Pancreas (tissue), 10 donors: ENCODE data around the gene MBOAT2. TPM values are rescaled to one million over a fixed set of nuclear protein-coding genes. Genes with fewer than 3 reads are reported as not detected.

Source experiments
- ATAC-seq, 4 donors: fragments of 200-7000 bp; cut with Tn5 transposase; one replicate each; pipeline versions ENCODE4 v1.8.0 to v1.9.1; 2020; ENCODE audit warnings: mild to moderate bottlenecking in 4 of 4, moderate library complexity in 4 of 4
- DNase-seq, 6 donors: peaks; one replicate each; pipeline ENCODE4 v3.0.0-alpha.2; 2020
- FAIRE-seq: peaks from 2 replicates; lab custom pipeline; 2012; peaks lifted over from hg19 to GRCh38; lab: Jason Lieb, UNC
- H3K27ac ChIP-seq, 4 donors: fragments of 200-600 bp; sonication (generic); 1 replicate in 3 of 4; 2 replicates in 1 of 4; pipeline versions ENCODE4 v1.5.0 to v1.8.0; 2020
- H3K27me3 ChIP-seq, 4 donors: fragments of 200-600 bp; one replicate each; pipeline ENCODE4 v1.8.0; 2021
- H3K36me3 ChIP-seq, 3 donors: fragments of 200-600 bp; sonication (generic) in 1 of 3; one replicate each; pipeline versions ENCODE4 v1.5.0 to v1.8.0; 2020 to 2021
- H3K4me1 ChIP-seq, 3 donors: fragments of 200-600 bp; one replicate each; pipeline ENCODE4 v1.8.0; 2021
- H3K4me3 ChIP-seq, 4 donors: fragments of 200-600 bp; sonication (generic) in 2 of 4; one replicate each; pipeline versions ENCODE4 v1.5.0 to v1.8.0; 2020 to 2021
- H3K9me3 ChIP-seq, 4 donors: fragments of 200-600 bp; one replicate each; pipeline ENCODE4 v1.8.0; 2021
- CTCF ChIP-seq, 4 donors: fragments of 200-600 bp; sonication (generic) in 3 of 4; IDR thresholded peaks; one replicate each; pipeline versions ENCODE4 v1.5.0 to v1.8.0; 2021; ENCODE audit warnings: antibody characterized with exemption in 4 of 4
- WGBS, 2 donors: extraction: QIAGEN DNeasy Blood & Tissue Kit; methylation state at CpG; one replicate each; pipeline ENCODE4 v1.1.7; 2013; 5-methylcytosine and 5-hydroxymethylcytosine counted together
- intact Hi-C, 3 donors: fragments of 100-400 bp; cut with DNase I; formaldehyde crosslinking; loops; one replicate each; pipeline versions ENCODE4 v1.11.1 to v1.14.2; 2022
- polyA plus RNA-seq, 2 donors: library from polyadenylated mRNA; stranded (reverse); fragments of 200-250 nt; gene quantifications; one replicate each; pipeline ENCODE4 v1.2.3, GENCODE V29; 2013
- total RNA-seq, 6 donors: library from RNA; stranded (reverse); fragmentation: NEBNext Ultra II Directional in 4 of 6; extraction: Animal tissue kit (Norgen Biotek cat#: 25700) in 4 of 6; gene quantifications; one replicate each; pipeline versions ENCODE4 v1.2.1 to v1.2.4, GENCODE V29; 2021 to 2023
- donor health status: healthy with polysubstance abuse.
- donor health status: DM: no; HTN: no; CAD: no; lungs with moderate emphysema.
- donor health status: DM: no; HTN: no; CAD: no.
- donor health status: control.
- donor health status: control.
- donor health status: Bipolar disorder and iron deficiency.
- donor health status: DM: yes; HTN: yes; CAD: no.
- donor health status: DM: no; HTN: no; CAD: no.
- donor health status: DM: no; HTN: no; CAD: no.
- donor health status: DM: yes; HTN: yes; CAD: no.

The MBOAT2 gene
- total and polyA plus RNA-seq, 8 donors = 1.2 to 5.7 (median 2.5) TPM

DNA sequence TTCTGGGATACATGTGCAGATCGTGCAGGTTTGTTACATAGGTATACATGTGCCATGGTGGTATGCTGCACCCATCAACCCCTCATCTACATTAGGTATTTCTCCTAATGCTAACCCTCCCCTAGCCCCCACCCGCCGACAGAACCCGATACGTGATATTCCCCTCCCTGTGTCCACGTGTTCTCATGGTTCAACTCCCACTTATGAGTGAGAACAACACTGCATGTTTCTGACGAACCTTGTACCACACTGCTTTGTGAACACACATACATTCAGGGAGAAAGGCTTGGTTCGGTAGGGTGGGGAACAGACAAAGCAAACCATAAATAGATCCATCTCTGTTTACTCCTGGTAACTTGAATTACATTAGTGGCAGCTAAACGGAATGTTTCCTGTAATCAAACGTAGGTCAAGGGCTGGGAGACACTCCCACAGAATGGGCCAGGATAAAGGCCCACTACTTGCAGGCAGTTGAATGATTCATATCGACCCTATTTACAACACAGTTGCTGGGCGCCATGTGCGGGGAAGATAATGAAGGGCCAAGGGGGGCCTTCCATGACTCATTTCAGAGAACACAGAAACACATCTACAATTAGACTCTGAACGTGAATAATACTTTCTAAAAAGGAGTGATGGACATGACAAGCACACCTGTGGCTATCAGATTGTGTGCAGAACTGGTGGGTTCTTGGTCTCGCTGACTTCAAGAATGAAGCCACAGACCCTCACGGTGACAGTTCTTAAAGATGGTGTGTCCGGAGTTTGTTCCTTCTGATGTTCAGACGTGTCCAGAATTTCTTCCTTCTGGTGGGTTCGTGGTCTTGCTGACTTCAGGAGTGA, 109.3 kb downstream of the MBOAT2 start:
- no peak for TF ChIP-seq CTCF (IDR thresholded peaks at IDR 0.05)
- no peak for ATAC-seq
- no peaks in the 10 kb centered on the region for H3K27me3 ChIP-seq
- intact Hi-C loops = no loop called here
- no peak overlapping the region for H3K4me3 ChIP-seq
- 83 to 86% methylated on average over 19 of the region's 19 CpGs for WGBS, 2 donors
- H3K27ac ChIP-seq = no peak overlapping the region
- no peaks in the 10 kb centered on the region for H3K36me3 ChIP-seq
- H3K4me1 ChIP-seq = no peaks in the 10 kb centered on the region
- no peak for FAIRE-seq
- no peaks in the 10 kb centered on the region for H3K9me3 ChIP-seq
- DNase-seq = no peak

DNA sequence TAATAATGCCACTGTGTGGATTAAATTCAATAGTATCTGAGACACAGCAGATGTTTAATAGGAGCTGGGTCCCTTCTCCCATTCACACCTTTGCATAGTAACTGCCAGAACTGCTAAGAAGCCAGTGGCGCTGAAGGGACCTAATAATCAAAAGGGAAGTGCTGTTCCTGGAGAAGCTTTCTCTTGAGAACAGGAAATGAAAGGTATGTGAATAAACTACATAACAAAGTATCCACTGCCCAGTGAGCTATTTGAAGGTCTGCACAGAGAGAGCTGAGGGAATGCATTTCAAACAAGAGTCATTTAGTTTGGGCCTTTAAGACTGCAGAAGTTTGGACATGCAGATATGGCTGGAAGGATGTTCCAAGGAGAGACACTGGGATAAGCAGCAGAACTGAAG, 110.0 kb downstream of the MBOAT2 start:
- H3K27ac ChIP-seq = no peak overlapping the region
- no peaks in the 10 kb centered on the region for H3K9me3 ChIP-seq
- no peaks in the 10 kb centered on the region for H3K4me1 ChIP-seq
- WGBS, 2 donors = 76 to 81% methylated on average over 1 of the region's 1 CpG
- no peak for DNase-seq
- ATAC-seq = no peak
- FAIRE-seq = no peak
- TF ChIP-seq CTCF (IDR thresholded peaks at IDR 0.05) = no peak
- H3K36me3 ChIP-seq = no peaks in the 10 kb centered on the region
- intact Hi-C loops = no loop called here
- H3K4me3 ChIP-seq = no peak overlapping the region
- no peaks in the 10 kb centered on the region for H3K27me3 ChIP-seq

GRCh38 chr2:8892111-8892510, 111.4 kb downstream of the MBOAT2 start:
- ATAC-seq (peak in 3 of 4 donors; percentile 24 to 89 (median 85)), FAIRE-seq (no peak), DNase-seq (no peak)
- whole genome bisulfite sequencing, 2 donors = 63 to 77% methylated on average over 2 of the region's 2 CpGs
- Histone ChIP-seq H3K4me1 (no peaks in the 10 kb centered on the region), H3K4me3 (no peak overlapping the region), H3K36me3 (no peaks in the 10 kb centered on the region), H3K9me3 (no peaks in the 10 kb centered on the region), H3K27me3 (no peaks in the 10 kb centered on the region), H3K27ac (no peak overlapping the region)
- no peak for TF ChIP-seq CTCF (IDR thresholded peaks at IDR 0.05)
- intact Hi-C loops = no loop called here

- FAIRE-seq (no peak), ATAC-seq (no peak)
These were observed 113.5 kb downstream of the MBOAT2 start for GRCh38 chr2:8889978-8890377.

More at GRCh38 chr2:8889978-8890377, 113.5 kb downstream of the MBOAT2 start:
- no peaks in the 10 kb centered on the region for H3K36me3 ChIP-seq
- intact Hi-C loops = no loop called here
- H3K27ac ChIP-seq = no peak overlapping the region
- no peaks in the 10 kb centered on the region for H3K27me3 ChIP-seq
- no peaks in the 10 kb centered on the region for H3K4me1 ChIP-seq
- H3K4me3 ChIP-seq = no peak overlapping the region
- no peak for DNase-seq
- no peak for TF ChIP-seq CTCF (IDR thresholded peaks at IDR 0.05)
- 89 to 90% methylated on average over 7 of the region's 7 CpGs for WGBS, 2 donors
- no peaks in the 10 kb centered on the region for H3K9me3 ChIP-seq
